Activated naive CD8-positive, alpha-beta T cell (primary cell): ENCODE results near the gene RPP14.
A peak's percentile ranks its signal among the peaks of the same experiment; 100 is the strongest.

Source experiments
- H3K27ac Mint-ChIP-seq: one replicate; pipeline ENCODE4 v1.8.0; 2021; ENCODE audit warnings: mixed read lengths
- H3K27me3 Mint-ChIP-seq: one replicate; pipeline ENCODE4 v1.8.0; 2021; ENCODE audit warnings: mixed read lengths
- H3K36me3 Mint-ChIP-seq: one replicate; pipeline ENCODE4 v1.8.0; 2021; ENCODE audit warnings: mixed read lengths
- H3K4me1 Mint-ChIP-seq: one replicate; pipeline ENCODE4 v1.8.0; 2021; ENCODE audit warnings: low read depth, mixed read lengths
- H3K4me3 Mint-ChIP-seq: one replicate; pipeline ENCODE4 v1.8.0; 2021; ENCODE audit warnings: mild to moderate bottlenecking, mixed read lengths
- H3K9me3 Mint-ChIP-seq: one replicate; pipeline ENCODE4 v1.8.0; 2021; ENCODE audit warnings: low read depth, mixed read lengths

Gene RPP14

DNA sequence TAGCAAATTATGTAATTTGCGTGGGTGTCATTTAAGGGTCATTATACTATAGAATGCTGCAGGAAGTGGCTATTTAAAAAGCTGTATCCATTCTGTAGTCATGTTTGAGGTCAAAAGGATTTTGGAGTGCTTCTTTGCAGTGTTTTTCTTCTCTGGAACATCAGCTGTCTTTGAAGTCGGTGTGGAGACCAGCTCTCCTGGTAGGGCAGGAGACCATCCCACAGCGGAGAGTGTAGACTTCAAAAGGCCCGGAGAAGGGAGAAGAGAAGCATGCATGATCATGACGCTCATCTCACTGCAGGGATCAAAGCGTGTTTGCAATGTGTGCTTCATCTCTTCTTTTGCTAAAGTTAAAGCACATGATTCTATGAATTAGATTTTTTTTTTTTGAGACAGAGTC, 46.6 kb downstream of the RPP14 start:
- peaks cover 53% of the 10 kb centered on the region for H3K4me1 Mint-ChIP-seq
- no peaks in the 10 kb centered on the region for H3K9me3 Mint-ChIP-seq
- peaks cover 7% of the 10 kb centered on the region for H3K36me3 Mint-ChIP-seq
- H3K27me3 Mint-ChIP-seq, result no peaks in the 10 kb centered on the region
- no peak overlapping the region for H3K27ac Mint-ChIP-seq
- no peak overlapping the region for H3K4me3 Mint-ChIP-seq

DNA sequence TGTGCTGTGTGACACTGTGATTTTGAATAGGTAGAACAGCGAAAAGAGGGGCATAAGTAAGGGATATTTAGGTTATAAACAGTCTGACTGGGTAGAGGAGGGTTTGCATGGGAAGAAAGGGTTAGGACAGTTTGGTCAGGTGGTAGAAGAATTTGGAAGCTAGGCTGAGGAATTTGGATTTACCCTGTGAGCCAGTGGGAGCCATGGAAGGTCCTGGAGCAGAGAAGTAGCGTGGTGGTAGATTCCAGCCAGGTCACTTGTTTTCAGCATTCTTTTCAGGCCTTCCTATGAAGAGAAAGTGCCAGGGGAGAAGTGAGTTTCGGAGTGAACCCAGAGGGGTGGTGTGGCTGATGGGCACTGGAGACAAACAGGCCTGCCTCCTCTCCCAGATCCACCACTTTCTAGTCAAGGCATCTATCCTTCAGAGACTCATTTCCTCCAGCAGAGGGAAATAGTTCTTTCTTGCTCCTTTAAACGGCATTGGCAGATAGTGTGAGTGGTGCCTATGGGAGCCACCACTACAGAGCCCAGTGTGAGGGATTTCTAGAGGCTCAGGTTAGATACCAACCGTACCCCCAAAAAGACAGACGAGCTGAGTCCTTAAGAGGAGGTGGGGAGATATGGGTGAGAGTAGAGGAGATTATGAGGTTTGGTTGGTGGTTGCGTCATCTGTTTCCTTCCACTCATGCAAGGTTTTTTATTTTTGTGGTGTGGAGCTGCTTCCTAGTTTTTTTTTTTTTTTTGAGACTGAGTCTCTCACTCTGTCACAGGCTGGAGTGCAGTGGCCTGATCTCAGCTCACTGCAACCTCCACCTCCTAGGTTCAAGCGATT, 47.9 kb downstream of the RPP14 start:
- no peaks in the 10 kb centered on the region for H3K9me3 Mint-ChIP-seq
- H3K27ac Mint-ChIP-seq, result peak overlapping the region; percentile 89
- no peaks in the 10 kb centered on the region for H3K27me3 Mint-ChIP-seq

GRCh38 chr3:58355179-58355578, 49.1 kb downstream of the RPP14 start:
- no peaks in the 10 kb centered on the region for H3K9me3 Mint-ChIP-seq
- H3K4me3 Mint-ChIP-seq, result no peak overlapping the region
- peaks cover 42% of the 10 kb centered on the region for H3K4me1 Mint-ChIP-seq
- H3K36me3 Mint-ChIP-seq, result peaks cover 4% of the 10 kb centered on the region
- no peaks in the 10 kb centered on the region for H3K27me3 Mint-ChIP-seq
- H3K27ac Mint-ChIP-seq, result no peak overlapping the region

More for the DNA sequence above, 47.9 kb downstream of the RPP14 start:
- Mint-ChIP-seq H3K4me3 (peak overlapping the region; percentile 76), H3K36me3 (peaks cover 4% of the 10 kb centered on the region), H3K4me1 (peaks cover 51% of the 10 kb centered on the region)

- Mint-ChIP-seq H3K4me3 (no peak overlapping the region), H3K27me3 (no peaks in the 10 kb centered on the region), H3K9me3 (no peaks in the 10 kb centered on the region), H3K4me1 (peaks cover 34% of the 10 kb centered on the region), H3K36me3 (peaks cover 4% of the 10 kb centered on the region), H3K27ac (no peak overlapping the region)
Measured at GRCh38 chr3:58356054-58356453, 50.0 kb downstream of the RPP14 start.

- peak overlapping the region; percentile 54 for H3K27ac Mint-ChIP-seq
- H3K4me1 Mint-ChIP-seq, result peaks cover 30% of the 10 kb centered on the region
- H3K9me3 Mint-ChIP-seq, result no peaks in the 10 kb centered on the region
- peaks cover 4% of the 10 kb centered on the region for H3K36me3 Mint-ChIP-seq
- no peaks in the 10 kb centered on the region for H3K27me3 Mint-ChIP-seq
- no peak overlapping the region for H3K4me3 Mint-ChIP-seq
Measured at GRCh38 chr3:58357402-58357801, 51.4 kb downstream of the RPP14 start.

DNA sequence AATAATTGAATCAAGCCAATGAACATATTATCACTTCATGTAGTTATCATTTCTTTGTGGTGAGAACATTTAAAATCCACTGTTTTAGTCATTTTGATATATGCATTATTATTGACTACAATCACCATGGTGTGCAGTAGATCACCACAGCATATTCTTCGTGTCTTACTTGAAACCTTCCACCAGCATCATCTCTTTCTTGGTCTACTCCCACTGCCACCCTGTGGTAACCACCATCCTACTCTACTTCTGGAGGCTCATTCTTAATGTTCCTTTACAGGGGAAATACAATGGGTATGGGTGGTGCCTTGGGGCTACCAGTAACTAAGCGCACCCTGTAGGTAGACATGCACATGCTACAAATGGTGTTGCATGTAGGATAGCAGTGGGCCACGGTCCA, 52.0 kb downstream of the RPP14 start:
- peaks cover 4% of the 10 kb centered on the region for H3K36me3 Mint-ChIP-seq
- no peak overlapping the region for H3K4me3 Mint-ChIP-seq
- peaks cover 27% of the 10 kb centered on the region for H3K4me1 Mint-ChIP-seq
- no peak overlapping the region for H3K27ac Mint-ChIP-seq
- H3K9me3 Mint-ChIP-seq, result no peaks in the 10 kb centered on the region
- no peaks in the 10 kb centered on the region for H3K27me3 Mint-ChIP-seq

GRCh38 chr3:58358808-58359207, 52.8 kb downstream of the RPP14 start:
- Mint-ChIP-seq H3K4me1 (peaks cover 27% of the 10 kb centered on the region), H3K36me3 (peaks cover 4% of the 10 kb centered on the region), H3K9me3 (no peaks in the 10 kb centered on the region), H3K27ac (no peak overlapping the region), H3K27me3 (no peaks in the 10 kb centered on the region), H3K4me3 (no peak overlapping the region)

- Mint-ChIP-seq H3K9me3 (no peaks in the 10 kb centered on the region), H3K27me3 (no peaks in the 10 kb centered on the region), H3K27ac (no peak overlapping the region), H3K36me3 (peaks cover 4% of the 10 kb centered on the region), H3K4me3 (no peak overlapping the region), H3K4me1 (peaks cover 25% of the 10 kb centered on the region)
Measured at GRCh38 chr3:58359621-58360020, 53.6 kb downstream of the RPP14 start.

DNA sequence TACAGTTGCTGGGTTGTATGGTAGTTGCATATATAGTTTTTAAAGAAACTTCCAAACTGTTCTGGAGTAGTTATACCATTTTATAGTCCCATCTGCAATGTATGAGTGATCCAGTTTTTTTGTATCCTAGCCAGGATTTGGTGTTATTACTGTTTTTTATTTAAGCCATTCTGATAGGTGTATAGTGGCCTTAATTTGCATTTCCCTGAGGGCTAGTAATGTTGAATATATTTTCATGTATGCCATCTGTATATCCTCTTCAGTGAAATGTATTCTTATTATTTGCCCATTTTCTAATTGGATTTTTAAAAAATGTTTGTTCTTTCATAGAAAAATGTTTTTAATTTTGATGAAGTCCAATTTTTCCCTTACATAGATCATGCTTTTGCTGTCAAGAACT, 55.8 kb downstream of the RPP14 start:
- Mint-ChIP-seq H3K27me3 (no peaks in the 10 kb centered on the region), H3K27ac (no peak overlapping the region), H3K9me3 (peaks cover 7% of the 10 kb centered on the region), H3K4me3 (no peak overlapping the region), H3K36me3 (peaks cover 8% of the 10 kb centered on the region), H3K4me1 (peaks cover 38% of the 10 kb centered on the region)

DNA sequence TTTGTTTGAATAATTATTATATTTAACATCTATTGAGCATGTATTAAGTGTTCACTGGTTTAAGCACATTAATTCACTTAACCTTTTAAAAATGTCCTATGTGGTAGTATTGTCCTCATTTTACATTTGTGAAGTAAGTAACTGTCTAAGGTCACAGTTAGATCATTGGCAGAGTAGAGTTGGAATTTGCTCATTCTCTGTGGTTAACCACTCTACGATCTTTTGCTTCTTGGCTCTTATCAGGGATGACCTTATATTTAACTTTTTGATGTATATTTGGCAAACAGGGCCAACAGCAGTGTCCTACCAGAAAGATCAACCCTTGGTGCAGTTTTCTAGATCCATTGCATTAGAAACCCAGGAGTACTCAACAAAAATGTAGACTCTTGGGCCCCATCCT, 60.7 kb downstream of the RPP14 start:
- no peak overlapping the region for H3K27ac Mint-ChIP-seq
- H3K27me3 Mint-ChIP-seq, result no peaks in the 10 kb centered on the region
- peaks cover 10% of the 10 kb centered on the region for H3K36me3 Mint-ChIP-seq
- H3K9me3 Mint-ChIP-seq, result peaks cover 7% of the 10 kb centered on the region
- peaks cover 29% of the 10 kb centered on the region for H3K4me1 Mint-ChIP-seq
- H3K4me3 Mint-ChIP-seq, result no peak overlapping the region

GRCh38 chr3:58369038-58369437, 63.0 kb downstream of the RPP14 start:
- Mint-ChIP-seq H3K27ac (no peak overlapping the region), H3K36me3 (peaks cover 11% of the 10 kb centered on the region), H3K4me1 (peaks cover 20% of the 10 kb centered on the region)

More at GRCh38 chr3:58369038-58369437, 63.0 kb downstream of the RPP14 start:
- no peaks in the 10 kb centered on the region for H3K27me3 Mint-ChIP-seq
- H3K9me3 Mint-ChIP-seq, result peaks cover 7% of the 10 kb centered on the region
- no peak overlapping the region for H3K4me3 Mint-ChIP-seq
